ENCODE measurements around the gene TRIP12.
"Not testable (repeated sequence)": the region's sequence is repeated elsewhere in the genome, so short reads cannot be mapped to it uniquely, and the experiment has no call there.

Gene TRIP12

GRCh38 chr2:229920011-229920641 lies 1.7 kb downstream of the TRIP12 start:
- no peaks in the 10 kb centered on the region for H3K4me1 ChIP-seq (ENCODE audit: control insufficient read depth, insufficient read depth, low read length)
- H3K9me3 ChIP-seq (ENCODE audit: control insufficient read depth, insufficient read depth, low read length) = no peaks in the 10 kb centered on the region
- peak overlapping the region; percentile 86 for H3K4me3 ChIP-seq (ENCODE audit: low read depth, low read length)
- H3K27ac ChIP-seq (ENCODE audit: low read depth, low read length) = peak overlapping the region; percentile 98
- H3K9ac ChIP-seq (ENCODE audit: low read depth, low read length) = peak overlapping the region; percentile 32; the same call in 1 of the 2 replicates
- peaks cover 27% of the 10 kb centered on the region for H3K36me3 ChIP-seq (ENCODE audit: control insufficient read depth, insufficient read depth, low read length)
- no peaks in the 10 kb centered on the region for H3K27me3 ChIP-seq (ENCODE audit: control insufficient read depth, insufficient read depth, low read length)

GRCh38 chr2:229917793-229918192 lies 4.0 kb downstream of the TRIP12 start:
- Histone ChIP-seq H3K36me3 (ENCODE audit: control insufficient read depth, insufficient read depth, low read length) (peaks cover 27% of the 10 kb centered on the region), H3K4me1 (ENCODE audit: control insufficient read depth, insufficient read depth, low read length) (0 out of 2 replicates have a peak, but pooled peaks cover 5% of the 10 kb centered on the region), H3K27ac (ENCODE audit: low read depth, low read length) (no peak overlapping the region)

GRCh38 chr2:229914171-229914570 lies 7.6 kb downstream of the TRIP12 start:
- Histone ChIP-seq H3K4me1 (ENCODE audit: control insufficient read depth, insufficient read depth, low read length) (peaks cover 24% of the 10 kb centered on the region; the same call in 1 of the 2 replicates), H3K36me3 (ENCODE audit: control insufficient read depth, insufficient read depth, low read length) (peaks cover 27% of the 10 kb centered on the region), H3K27ac (ENCODE audit: low read depth, low read length) (no peak overlapping the region), H3K9me3 (ENCODE audit: control insufficient read depth, insufficient read depth, low read length) (no peaks in the 10 kb centered on the region), H3K9ac (ENCODE audit: low read depth, low read length) (no peak overlapping the region), H3K27me3 (ENCODE audit: control insufficient read depth, insufficient read depth, low read length) (no peaks in the 10 kb centered on the region), H3K4me3 (ENCODE audit: low read depth, low read length) (no peak overlapping the region)

More at GRCh38 chr2:229917793-229918192, 4.0 kb downstream of the TRIP12 start:
- H3K27me3 ChIP-seq (ENCODE audit: control insufficient read depth, insufficient read depth, low read length) = no peaks in the 10 kb centered on the region
- no peak overlapping the region for H3K4me3 ChIP-seq (ENCODE audit: low read depth, low read length)
- no peak overlapping the region for H3K9ac ChIP-seq (ENCODE audit: low read depth, low read length)
- H3K9me3 ChIP-seq (ENCODE audit: control insufficient read depth, insufficient read depth, low read length) = no peaks in the 10 kb centered on the region

- Histone ChIP-seq H3K9ac (ENCODE audit: low read depth, low read length) (no peak overlapping the region), H3K36me3 (ENCODE audit: control insufficient read depth, insufficient read depth, low read length) (peaks cover 3% of the 10 kb centered on the region; the same call in 1 of the 2 replicates), H3K9me3 (ENCODE audit: control insufficient read depth, insufficient read depth, low read length) (no peaks in the 10 kb centered on the region), H3K27me3 (ENCODE audit: control insufficient read depth, insufficient read depth, low read length) (no peaks in the 10 kb centered on the region), H3K27ac (ENCODE audit: low read depth, low read length) (peak overlapping the region; percentile 41), H3K4me3 (ENCODE audit: low read depth, low read length) (no peak overlapping the region), H3K4me1 (ENCODE audit: control insufficient read depth, insufficient read depth, low read length) (peaks cover 24% of the 10 kb centered on the region; the same call in 1 of the 2 replicates)
Measured at GRCh38 chr2:229910832-229911412, 10.9 kb downstream of the TRIP12 start.

GRCh38 chr2:229910147-229910831 lies 11.5 kb downstream of the TRIP12 start:
- Histone ChIP-seq H3K36me3 (ENCODE audit: control insufficient read depth, insufficient read depth, low read length) (no peaks in the 10 kb centered on the region), H3K27me3 (ENCODE audit: control insufficient read depth, insufficient read depth, low read length) (no peaks in the 10 kb centered on the region), H3K9ac (ENCODE audit: low read depth, low read length) (no peak overlapping the region), H3K4me1 (ENCODE audit: control insufficient read depth, insufficient read depth, low read length) (peaks cover 24% of the 10 kb centered on the region; the same call in 1 of the 2 replicates), H3K9me3 (ENCODE audit: control insufficient read depth, insufficient read depth, low read length) (no peaks in the 10 kb centered on the region), H3K27ac (ENCODE audit: low read depth, low read length) (peak overlapping the region; percentile 41), H3K4me3 (ENCODE audit: low read depth, low read length) (no peak overlapping the region)

DNA sequence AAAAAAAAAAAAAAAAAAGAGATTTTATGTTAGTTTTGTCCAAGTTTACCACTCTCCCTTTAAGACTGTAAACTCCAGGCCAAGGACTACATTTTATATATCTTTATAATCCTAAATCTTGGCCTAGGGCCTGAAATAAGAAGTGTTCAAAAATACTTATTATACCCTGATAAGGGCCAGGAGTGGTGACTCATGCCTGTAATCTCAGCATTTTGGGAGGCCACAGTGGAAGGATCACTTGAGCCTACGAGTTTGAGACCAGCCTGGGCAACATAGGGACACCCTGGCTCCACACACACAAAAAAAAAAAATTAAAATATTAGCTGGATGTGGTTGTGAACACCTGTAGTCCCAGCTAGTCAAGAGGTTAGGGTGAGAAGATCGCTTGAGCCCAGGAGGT lies 12.7 kb downstream of the TRIP12 start:
- Histone ChIP-seq H3K27me3 (ENCODE audit: control insufficient read depth, insufficient read depth, low read length) (no peaks in the 10 kb centered on the region), H3K9ac (ENCODE audit: low read depth, low read length) (0 out of 2 replicates have a peak overlapping the region, but pooled peaks have one; percentile 14), H3K9me3 (ENCODE audit: control insufficient read depth, insufficient read depth, low read length) (no peaks in the 10 kb centered on the region), H3K4me3 (ENCODE audit: low read depth, low read length) (no peak overlapping the region), H3K4me1 (ENCODE audit: control insufficient read depth, insufficient read depth, low read length) (peaks cover 19% of the 10 kb centered on the region; the same call in 1 of the 2 replicates), H3K27ac (ENCODE audit: low read depth, low read length) (no peak overlapping the region), H3K36me3 (ENCODE audit: control insufficient read depth, insufficient read depth, low read length) (no peaks in the 10 kb centered on the region)

- peaks cover 16% of the 10 kb centered on the region; the same call in 1 of the 2 replicates for H3K4me1 ChIP-seq (ENCODE audit: control insufficient read depth, insufficient read depth, low read length)
- H3K9me3 ChIP-seq (ENCODE audit: control insufficient read depth, insufficient read depth, low read length) = no peaks in the 10 kb centered on the region
- H3K9ac ChIP-seq (ENCODE audit: low read depth, low read length) = no peak overlapping the region
- no peak overlapping the region for H3K27ac ChIP-seq (ENCODE audit: low read depth, low read length)
- H3K36me3 ChIP-seq (ENCODE audit: control insufficient read depth, insufficient read depth, low read length) = peaks cover 7% of the 10 kb centered on the region; the same call in 1 of the 2 replicates
- H3K27me3 ChIP-seq (ENCODE audit: control insufficient read depth, insufficient read depth, low read length) = no peaks in the 10 kb centered on the region
- H3K4me3 ChIP-seq (ENCODE audit: low read depth, low read length) = no peak overlapping the region
Measured at GRCh38 chr2:229905601-229906000, 16.2 kb downstream of the TRIP12 start.

DNA sequence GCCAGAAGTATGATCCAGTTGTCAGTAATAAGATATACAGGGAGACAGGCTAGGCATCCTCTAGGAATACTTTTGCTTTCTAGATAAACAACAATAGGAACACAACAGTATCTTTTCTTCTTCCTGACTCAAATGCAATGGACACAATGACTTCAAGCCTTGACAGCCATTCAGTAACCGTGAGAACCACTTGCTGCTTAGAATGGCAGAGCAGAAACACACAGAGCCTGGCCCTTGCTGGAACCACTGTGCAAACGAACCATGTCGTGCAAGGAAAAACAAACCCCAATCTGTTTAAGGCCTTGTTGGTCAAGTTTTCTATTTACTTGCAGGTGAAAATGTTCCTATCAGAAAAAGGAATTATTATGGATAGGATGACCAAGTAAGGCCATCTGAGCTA lies 18.8 kb downstream of the TRIP12 start:
- Histone ChIP-seq H3K9ac (ENCODE audit: low read depth, low read length) (no peak overlapping the region), H3K4me1 (ENCODE audit: control insufficient read depth, insufficient read depth, low read length) (peaks cover 10% of the 10 kb centered on the region; the same call in 1 of the 2 replicates), H3K36me3 (ENCODE audit: control insufficient read depth, insufficient read depth, low read length) (peaks cover 7% of the 10 kb centered on the region; the same call in 1 of the 2 replicates), H3K9me3 (ENCODE audit: control insufficient read depth, insufficient read depth, low read length) (no peaks in the 10 kb centered on the region), H3K4me3 (ENCODE audit: low read depth, low read length) (no peak overlapping the region), H3K27ac (ENCODE audit: low read depth, low read length) (no peak overlapping the region), H3K27me3 (ENCODE audit: control insufficient read depth, insufficient read depth, low read length) (no peaks in the 10 kb centered on the region)

GRCh38 chr2:229901819-229902218 lies 20.0 kb downstream of the TRIP12 start:
- Histone ChIP-seq H3K9ac (ENCODE audit: low read depth, low read length) (no peak overlapping the region), H3K4me3 (ENCODE audit: low read depth, low read length) (no peak overlapping the region), H3K27me3 (ENCODE audit: control insufficient read depth, insufficient read depth, low read length) (no peaks in the 10 kb centered on the region), H3K4me1 (ENCODE audit: control insufficient read depth, insufficient read depth, low read length) (peaks cover 10% of the 10 kb centered on the region; the same call in 1 of the 2 replicates), H3K27ac (ENCODE audit: low read depth, low read length) (no peak overlapping the region), H3K9me3 (ENCODE audit: control insufficient read depth, insufficient read depth, low read length) (no peaks in the 10 kb centered on the region), H3K36me3 (ENCODE audit: control insufficient read depth, insufficient read depth, low read length) (peaks cover 7% of the 10 kb centered on the region; the same call in 1 of the 2 replicates)

GRCh38 chr2:229900514-229900913 lies 21.3 kb downstream of the TRIP12 start:
- not testable (repeated sequence) for H3K9ac ChIP-seq (ENCODE audit: low read depth, low read length); H3K4me3 ChIP-seq (ENCODE audit: low read depth, low read length); H3K4me1 ChIP-seq (ENCODE audit: control insufficient read depth, insufficient read depth, low read length); H3K36me3 ChIP-seq (ENCODE audit: control insufficient read depth, insufficient read depth, low read length); H3K9me3 ChIP-seq (ENCODE audit: control insufficient read depth, insufficient read depth, low read length); H3K27me3 ChIP-seq (ENCODE audit: control insufficient read depth, insufficient read depth, low read length); H3K27ac ChIP-seq (ENCODE audit: low read depth, low read length)

DNA sequence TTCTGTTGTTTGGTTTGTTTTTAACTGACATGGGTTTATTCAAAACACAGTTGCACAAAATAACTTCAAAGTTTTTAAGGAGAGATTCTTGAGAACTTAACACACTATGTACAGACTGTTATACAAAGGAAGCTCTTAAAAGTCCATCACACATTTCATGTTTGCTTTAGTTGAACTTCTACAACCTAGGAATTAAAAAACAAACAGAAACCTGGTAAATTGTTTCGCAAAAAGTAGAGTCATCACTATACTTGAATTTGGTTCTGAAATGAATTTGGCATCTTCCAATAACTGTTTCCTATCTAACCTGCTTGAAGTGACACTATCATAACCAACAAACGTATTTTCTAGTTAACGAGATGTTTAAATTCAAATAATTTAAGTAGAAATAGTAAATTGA lies 21.8 kb downstream of the TRIP12 start:
- Histone ChIP-seq H3K9ac (ENCODE audit: low read depth, low read length) (no peak overlapping the region), H3K36me3 (ENCODE audit: control insufficient read depth, insufficient read depth, low read length) (peaks cover 7% of the 10 kb centered on the region; the same call in 1 of the 2 replicates), H3K4me1 (ENCODE audit: control insufficient read depth, insufficient read depth, low read length) (peaks cover 10% of the 10 kb centered on the region), H3K9me3 (ENCODE audit: control insufficient read depth, insufficient read depth, low read length) (no peaks in the 10 kb centered on the region), H3K27ac (ENCODE audit: low read depth, low read length) (no peak overlapping the region), H3K4me3 (ENCODE audit: low read depth, low read length) (no peak overlapping the region), H3K27me3 (ENCODE audit: control insufficient read depth, insufficient read depth, low read length) (no peaks in the 10 kb centered on the region)
